ENCODE measurements around the gene KASH5. TPM values are rescaled to one million over a fixed set of nuclear protein-coding genes. Genes with fewer than 3 reads are reported as not detected.

Gene KASH5, protein sequence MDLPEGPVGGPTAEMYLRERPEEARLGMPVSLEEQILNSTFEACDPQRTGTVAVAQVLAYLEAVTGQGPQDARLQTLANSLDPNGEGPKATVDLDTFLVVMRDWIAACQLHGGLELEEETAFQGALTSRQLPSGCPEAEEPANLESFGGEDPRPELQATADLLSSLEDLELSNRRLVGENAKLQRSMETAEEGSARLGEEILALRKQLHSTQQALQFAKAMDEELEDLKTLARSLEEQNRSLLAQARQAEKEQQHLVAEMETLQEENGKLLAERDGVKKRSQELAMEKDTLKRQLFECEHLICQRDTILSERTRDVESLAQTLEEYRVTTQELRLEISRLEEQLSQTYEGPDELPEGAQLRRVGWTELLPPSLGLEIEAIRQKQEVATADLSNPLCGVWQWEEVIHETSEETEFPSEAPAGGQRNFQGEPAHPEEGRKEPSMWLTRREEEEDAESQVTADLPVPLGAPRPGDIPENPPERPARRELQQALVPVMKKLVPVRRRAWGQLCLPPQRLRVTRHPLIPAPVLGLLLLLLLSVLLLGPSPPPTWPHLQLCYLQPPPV
- total RNA-seq: not detected
- long read RNA-seq: 0 reads

DNA sequence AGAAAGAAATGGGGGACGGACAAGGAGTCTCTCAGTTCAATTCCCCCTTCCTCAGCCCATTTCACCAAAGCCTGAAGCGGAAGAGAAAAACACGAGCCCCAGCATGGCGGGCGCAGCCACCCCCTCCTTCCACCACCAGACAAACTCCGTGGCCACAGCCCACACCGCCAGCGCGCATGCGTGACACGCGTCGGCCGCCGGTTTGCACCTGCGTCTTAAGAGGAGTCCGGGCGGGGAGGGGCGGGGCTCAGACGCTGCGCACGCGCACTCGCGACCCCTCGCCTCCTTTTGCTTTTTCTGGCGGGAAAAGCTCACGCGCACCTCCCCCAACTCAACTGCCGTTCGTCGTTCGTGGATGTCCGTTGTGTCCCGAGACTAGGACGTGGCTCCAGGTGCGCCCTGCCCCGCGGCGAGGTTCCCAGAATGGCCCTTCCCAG lies at the start of gene KASH5:
Gene KASH5 (plus strand): TSS at position 314 of the 437 bp plus-strand sequence. CDS start 2,635 bp downstream, outside the sequence.
- intact Hi-C loops (cut with DNase I): no loop called here
- peak; percentile 90 for DNase-seq (ENCODE audit: low spot score)

DNA sequence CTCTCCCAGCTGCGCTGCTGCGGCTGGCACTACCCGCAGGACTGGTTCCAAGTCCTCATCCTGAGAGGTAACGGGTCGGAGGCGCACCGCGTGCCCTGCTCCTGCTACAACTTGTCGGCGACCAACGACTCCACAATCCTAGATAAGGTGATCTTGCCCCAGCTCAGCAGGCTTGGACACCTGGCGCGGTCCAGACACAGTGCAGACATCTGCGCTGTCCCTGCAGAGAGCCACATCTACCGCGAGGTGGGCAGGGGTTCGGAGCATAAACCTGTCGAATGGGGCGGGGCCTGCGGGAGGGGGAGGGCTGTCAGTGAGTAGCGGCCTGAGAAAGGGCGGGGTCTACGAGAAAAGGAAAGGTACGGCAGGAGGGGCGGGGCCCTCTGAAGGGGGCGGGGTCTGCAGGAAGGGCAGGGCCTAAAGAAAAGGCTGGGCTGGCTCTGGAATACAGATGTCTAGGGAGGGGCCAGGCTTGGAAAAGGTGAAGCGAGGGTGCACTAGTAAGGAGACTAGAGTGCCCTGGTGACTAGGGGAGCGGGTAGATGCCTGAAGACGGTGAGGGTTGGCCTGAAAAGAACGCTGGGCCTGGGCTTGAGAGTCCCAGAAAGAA lies 49.3 kb upstream of the KASH5 start:
- intact Hi-C loops (cut with DNase I): no loop called here
- DNase-seq (ENCODE audit: low spot score): peak; percentile 75

- DNase-seq (ENCODE audit: low spot score): peak; percentile 90
- intact Hi-C loops (cut with DNase I): loop anchor here (2.0 kb wide), 1 partner anchor 21 kb away; no protein-coding TSS in a partner anchor
Measured at GRCh38 chr19:49339301-49340068, 48.6 kb upstream of the KASH5 start.

- intact Hi-C loops (cut with DNase I): loop anchor here (2.0 kb wide), 1 partner anchor 21 kb away; no protein-coding TSS in a partner anchor
- peak; percentile 77 for DNase-seq (ENCODE audit: low spot score)
Measured at GRCh38 chr19:49340069-49340864, 47.8 kb upstream of the KASH5 start.

GRCh38 chr19:49340865-49341718 lies 47.0 kb upstream of the KASH5 start:
- intact Hi-C loops (cut with DNase I): loop anchor here (2.0 kb wide), 1 partner anchor 20 kb away; no protein-coding TSS in a partner anchor
- peak; percentile 60 for DNase-seq (ENCODE audit: low spot score)

- intact Hi-C loops (cut with DNase I): no loop called here
- DNase-seq (ENCODE audit: low spot score): peak; percentile 35
Measured at GRCh38 chr19:49342291-49342721, 45.7 kb upstream of the KASH5 start.

DNA sequence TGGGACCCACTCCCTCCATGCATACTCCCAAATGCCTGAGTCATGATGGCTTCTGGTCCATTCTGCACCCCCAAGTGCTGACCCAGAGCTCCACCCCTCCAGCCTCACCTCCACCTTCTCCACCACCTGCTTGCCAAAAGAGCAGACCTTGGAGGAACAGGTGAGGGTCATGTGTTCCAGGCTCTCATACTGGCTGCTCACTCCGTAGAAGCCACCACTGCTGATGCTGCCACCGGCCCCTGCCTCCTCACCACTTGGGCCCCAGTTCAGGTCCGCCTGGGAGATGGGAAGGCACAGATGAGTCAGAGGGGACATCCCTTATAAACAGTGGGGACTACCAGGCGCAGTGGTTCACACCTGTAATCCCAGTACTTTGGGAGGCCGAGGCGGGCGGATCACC lies 44.9 kb upstream of the KASH5 start:
- intact Hi-C loops (cut with DNase I): no loop called here
- DNase-seq (ENCODE audit: low spot score): peak; percentile 69

GRCh38 chr19:49344505-49345423 lies 43.3 kb upstream of the KASH5 start:
- no peak for DNase-seq (ENCODE audit: low spot score)
- intact Hi-C loops (cut with DNase I): no loop called here

DNA sequence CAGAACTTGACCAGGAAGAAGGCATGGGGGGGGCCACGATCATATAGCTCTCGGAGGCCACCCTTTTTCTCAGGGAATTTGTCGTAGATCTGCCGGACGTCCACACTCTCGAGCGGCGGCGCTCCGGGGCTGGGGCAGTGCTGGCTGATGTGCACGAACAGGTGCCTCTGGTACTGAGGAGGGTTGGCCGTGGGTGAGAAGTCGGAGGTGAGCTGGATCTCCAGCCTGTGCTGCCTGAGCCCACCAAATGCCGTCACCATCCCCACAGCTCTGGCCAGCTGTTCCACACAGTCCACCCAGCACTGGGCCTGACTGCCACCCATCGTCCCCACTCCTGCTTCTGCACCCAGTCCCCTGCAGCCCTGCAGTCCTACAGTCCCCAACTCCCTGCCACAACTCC lies 40.9 kb upstream of the KASH5 start:
- intact Hi-C loops (cut with DNase I): no loop called here
- DNase-seq (ENCODE audit: low spot score): no peak

- intact Hi-C loops (cut with DNase I): no loop called here
- no peak for DNase-seq (ENCODE audit: low spot score)
Measured at GRCh38 chr19:49347835-49348234, 40.2 kb upstream of the KASH5 start.

GRCh38 chr19:49348305-49349189 lies 39.5 kb upstream of the KASH5 start:
- no peak for DNase-seq (ENCODE audit: low spot score)
- intact Hi-C loops (cut with DNase I): no loop called here

DNA sequence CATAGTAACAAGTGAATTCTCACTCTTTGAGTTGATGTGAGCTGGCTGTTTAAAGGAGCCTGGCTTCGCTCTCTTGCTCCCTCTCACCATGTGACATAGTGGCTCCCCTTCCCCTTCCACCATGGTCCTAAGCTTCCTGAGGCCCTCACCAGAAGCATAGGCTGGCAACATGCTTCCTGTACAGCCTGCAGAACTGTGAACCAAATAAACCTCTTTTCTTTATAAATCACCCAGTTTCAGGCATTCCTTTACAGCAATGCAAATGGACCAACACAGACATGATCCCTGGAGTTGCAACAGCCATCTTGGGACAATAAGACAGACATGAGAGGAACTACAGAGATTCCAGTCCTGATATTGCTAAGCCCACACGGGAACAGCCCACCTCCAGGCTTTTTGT lies 38.5 kb upstream of the KASH5 start:
- DNase-seq (ENCODE audit: low spot score): no peak
- intact Hi-C loops (cut with DNase I): no loop called here

- no peak for DNase-seq (ENCODE audit: low spot score)
- intact Hi-C loops (cut with DNase I): no loop called here
Measured at GRCh38 chr19:49355909-49356353, 32.1 kb upstream of the KASH5 start.

DNA sequence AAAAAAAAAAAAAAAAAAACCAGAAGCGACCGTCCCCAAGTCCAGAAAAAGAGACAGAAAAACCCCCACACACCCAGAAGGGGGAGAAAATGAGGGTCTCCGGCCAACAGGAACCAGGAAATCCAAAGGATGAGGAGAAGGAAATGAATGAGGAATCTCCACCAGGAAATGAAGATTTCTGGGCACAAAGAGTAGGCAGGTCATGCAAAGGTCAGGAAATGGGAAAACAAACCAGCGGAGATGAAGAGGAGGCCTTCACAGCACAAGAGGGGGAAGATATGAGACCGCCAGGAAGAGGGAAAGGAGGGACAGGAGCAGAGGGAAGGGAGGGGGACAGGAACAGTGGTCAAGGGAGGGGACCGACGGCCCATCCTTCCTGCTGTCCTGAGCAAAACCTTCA lies 31.7 kb upstream of the KASH5 start:
- intact Hi-C loops (cut with DNase I): no loop called here
- DNase-seq (ENCODE audit: low spot score): no peak

- no peak for DNase-seq (ENCODE audit: low spot score)
- intact Hi-C loops (cut with DNase I): no loop called here
Measured at GRCh38 chr19:49357186-49357585, 30.9 kb upstream of the KASH5 start.
